ENCODE data around the gene RAB44. TPM values are rescaled to one million over a fixed set of nuclear protein-coding genes. Genes with fewer than 3 reads are reported as not detected.

The RAB44 gene
- total RNA-seq, 1 donor from 2014 or later = 0.16 TPM

DNA sequence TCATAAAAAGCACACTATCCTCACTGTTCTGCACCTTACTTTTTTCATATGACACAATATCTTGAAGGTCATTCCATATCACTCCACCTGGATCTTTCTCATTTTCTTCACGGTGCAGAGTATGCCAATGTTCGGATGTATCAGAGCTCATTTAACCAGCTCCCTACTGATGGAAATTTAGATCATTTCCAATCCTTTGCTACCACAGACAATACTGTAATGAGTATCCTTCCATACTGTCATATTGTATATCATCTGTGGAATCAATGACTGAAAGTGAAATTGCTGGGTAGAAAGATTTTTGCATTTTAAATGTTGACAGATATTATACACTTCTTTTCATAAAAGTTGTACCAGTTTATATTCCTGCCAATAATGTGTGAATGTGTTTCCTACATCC, 2.2 kb upstream of the RAB44 start:
- DNase-seq (ENCODE audit: low read depth) (no peak), FAIRE-seq (no peak)
- Histone ChIP-seq H3K9ac (ENCODE audit: low read length) (no peak overlapping the region), H4K20me1 (ENCODE audit: insufficient read depth, low read length) (no peaks in the 10 kb centered on the region), H3K4me3 (ENCODE audit: insufficient read depth, low read depth, low read length) (no peak overlapping the region), H2AFZ (ENCODE audit: low read depth, low read length) (no peak overlapping the region), H3K79me2 (ENCODE audit: insufficient read depth, low read length) (no peaks in the 10 kb centered on the region), H3K36me3 (ENCODE audit: insufficient read depth, low read length) (no peaks in the 10 kb centered on the region), H3K4me2 (ENCODE audit: low read length) (no peak overlapping the region), H3K4me1 (ENCODE audit: insufficient read depth, low read length) (no peaks in the 10 kb centered on the region), H3K27ac (ENCODE audit: low read depth, low read length) (no peak overlapping the region), H3K9me3 (ENCODE audit: insufficient read depth, low read depth, low read length) (no peaks in the 10 kb centered on the region), H3K27me3 (ENCODE audit: insufficient read depth, low read length) (no peaks in the 10 kb centered on the region)
- Mint-ChIP-seq H3K4me3 (ENCODE audit: unreplicated experiment) (no peak overlapping the region), H3K36me3 (ENCODE audit: low read depth, unreplicated experiment) (peaks cover 2% of the 10 kb centered on the region), H3K9me3 (ENCODE audit: unreplicated experiment) (no peaks in the 10 kb centered on the region), H3K4me1 (ENCODE audit: low read depth, unreplicated experiment) (no peaks in the 10 kb centered on the region), H3K27me3 (ENCODE audit: low read depth, unreplicated experiment) (peaks cover 24% of the 10 kb centered on the region), H3K27ac (ENCODE audit: unreplicated experiment) (no peak overlapping the region)
- no peak for TF ChIP-seq EZH2 (IDR thresholded peaks at IDR 0.05; ENCODE audit: insufficient read depth, low read length)
- TF ChIP-seq CTCF (IDR thresholded peaks at IDR 0.05; ENCODE audit: insufficient read depth, low read depth, low read length) = no peak

- TF ChIP-seq EZH2 (IDR thresholded peaks at IDR 0.05; ENCODE audit: insufficient read depth, low read length) = no peak
- no peak for TF ChIP-seq CTCF (IDR thresholded peaks at IDR 0.05; ENCODE audit: insufficient read depth, low read depth, low read length)
- Histone ChIP-seq H3K4me3 (ENCODE audit: insufficient read depth, low read depth, low read length) (no peak overlapping the region), H2AFZ (ENCODE audit: low read depth, low read length) (no peak overlapping the region), H3K79me2 (ENCODE audit: insufficient read depth, low read length) (no peaks in the 10 kb centered on the region), H4K20me1 (ENCODE audit: insufficient read depth, low read length) (no peaks in the 10 kb centered on the region), H3K27me3 (ENCODE audit: insufficient read depth, low read length) (no peaks in the 10 kb centered on the region), H3K9ac (ENCODE audit: low read length) (no peak overlapping the region), H3K27ac (ENCODE audit: low read depth, low read length) (no peak overlapping the region), H3K4me1 (ENCODE audit: insufficient read depth, low read length) (no peaks in the 10 kb centered on the region), H3K36me3 (ENCODE audit: insufficient read depth, low read length) (no peaks in the 10 kb centered on the region), H3K4me2 (ENCODE audit: low read length) (no peak overlapping the region), H3K9me3 (ENCODE audit: insufficient read depth, low read depth, low read length) (no peaks in the 10 kb centered on the region)
- DNase-seq (ENCODE audit: low read depth) = no peak
- peaks cover 4% of the 10 kb centered on the region for H3K4me1 Mint-ChIP-seq (ENCODE audit: low read depth, unreplicated experiment)
- FAIRE-seq = no peak
- no peak overlapping the region for H3K27ac Mint-ChIP-seq (ENCODE audit: unreplicated experiment)
- H3K9me3 Mint-ChIP-seq (ENCODE audit: unreplicated experiment) = peaks cover 2% of the 10 kb centered on the region
- peaks cover 41% of the 10 kb centered on the region for H3K27me3 Mint-ChIP-seq (ENCODE audit: low read depth, unreplicated experiment)
- no peaks in the 10 kb centered on the region for H3K36me3 Mint-ChIP-seq (ENCODE audit: low read depth, unreplicated experiment)
- no peak overlapping the region for H3K4me3 Mint-ChIP-seq (ENCODE audit: unreplicated experiment)
Measured at GRCh38 chr6:36698196-36698595, 570 bp downstream of the RAB44 start.

DNA sequence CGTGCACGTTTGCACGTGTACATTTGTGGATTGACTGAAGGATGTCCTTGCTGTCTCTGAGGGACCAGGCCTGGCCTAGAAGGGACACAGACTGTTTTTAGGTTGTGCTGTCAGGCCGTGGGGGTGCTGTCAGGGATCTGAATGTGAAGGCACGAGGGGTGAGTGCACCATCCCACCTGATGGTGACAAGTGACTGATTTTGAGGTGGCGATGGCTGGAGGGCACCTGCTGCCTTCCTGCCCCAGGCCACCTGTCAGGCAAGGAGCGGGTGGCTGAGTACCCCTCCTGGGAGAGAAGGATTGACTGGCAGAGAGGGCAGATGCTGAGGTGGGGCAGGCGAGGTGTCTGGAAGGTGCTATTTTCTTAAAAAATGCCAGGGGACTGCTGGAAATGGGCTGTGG, 1.2 kb downstream of the RAB44 start:
- Mint-ChIP-seq H3K4me3 (ENCODE audit: unreplicated experiment) (peak overlapping the region; percentile 17), H3K4me1 (ENCODE audit: low read depth, unreplicated experiment) (peaks cover 4% of the 10 kb centered on the region), H3K27ac (ENCODE audit: unreplicated experiment) (peak overlapping the region; percentile 7), H3K36me3 (ENCODE audit: low read depth, unreplicated experiment) (peaks cover 4% of the 10 kb centered on the region), H3K9me3 (ENCODE audit: unreplicated experiment) (peaks cover 3% of the 10 kb centered on the region), H3K27me3 (ENCODE audit: low read depth, unreplicated experiment) (peaks cover 45% of the 10 kb centered on the region)
- Histone ChIP-seq H3K4me2 (ENCODE audit: low read length) (no peak overlapping the region), H4K20me1 (ENCODE audit: insufficient read depth, low read length) (no peaks in the 10 kb centered on the region), H3K36me3 (ENCODE audit: insufficient read depth, low read length) (no peaks in the 10 kb centered on the region), H3K4me3 (ENCODE audit: insufficient read depth, low read depth, low read length) (no peak overlapping the region), H3K9me3 (ENCODE audit: insufficient read depth, low read depth, low read length) (no peaks in the 10 kb centered on the region), H3K27ac (ENCODE audit: low read depth, low read length) (no peak overlapping the region), H3K4me1 (ENCODE audit: insufficient read depth, low read length) (no peaks in the 10 kb centered on the region), H3K27me3 (ENCODE audit: insufficient read depth, low read length) (no peaks in the 10 kb centered on the region), H2AFZ (ENCODE audit: low read depth, low read length) (no peak overlapping the region), H3K9ac (ENCODE audit: low read length) (no peak overlapping the region), H3K79me2 (ENCODE audit: insufficient read depth, low read length) (no peaks in the 10 kb centered on the region)
- TF ChIP-seq EZH2 (IDR thresholded peaks at IDR 0.05; ENCODE audit: insufficient read depth, low read length) = no peak
- TF ChIP-seq CTCF (IDR thresholded peaks at IDR 0.05; ENCODE audit: insufficient read depth, low read depth, low read length) = no peak
- FAIRE-seq = no peak
- DNase-seq (ENCODE audit: low read depth) = no peak

Measured in astrocyte (in vitro differentiated cells and primary cell).